ENCODE data around the gene CD6.

CD6 gene

GRCh38 chr11:61034111-61034510 is 62.6 kb downstream of the CD6 start:
- no peak overlapping the region for H3K9ac ChIP-seq (ENCODE audit: low read length in 5 of 5)
- no peak overlapping the region for H3K27ac ChIP-seq (ENCODE audit: low read depth, low read length)
- H3K36me3 ChIP-seq (ENCODE audit: control insufficient read depth in 5 of 5, insufficient read depth in 5 of 5, low read length in 5 of 5): no peaks in the 10 kb centered on the region
- no peak overlapping the region for H3K4me3 ChIP-seq (ENCODE audit: low read depth in 1 of 5, low read length in 5 of 5)
- H3K4me1 ChIP-seq (ENCODE audit: control insufficient read depth in 5 of 5, insufficient read depth in 5 of 5, low read length in 5 of 5): no peaks in the 10 kb centered on the region
- no peaks in the 10 kb centered on the region for H3K9me3 ChIP-seq (ENCODE audit: control insufficient read depth in 5 of 5, low read length in 5 of 5)
- peaks cover 0 to 5% (median 0%) of the 10 kb centered on the region in 5 donors for H3K27me3 ChIP-seq (ENCODE audit: control insufficient read depth in 5 of 5, insufficient read depth in 4 of 5, low read length in 5 of 5)

- H3K36me3 ChIP-seq (ENCODE audit: control insufficient read depth in 5 of 5, insufficient read depth in 5 of 5, low read length in 5 of 5): no peaks in the 10 kb centered on the region
- no peak overlapping the region for H3K4me3 ChIP-seq (ENCODE audit: low read depth in 1 of 5, low read length in 5 of 5)
- H3K9me3 ChIP-seq (ENCODE audit: control insufficient read depth in 5 of 5, low read length in 5 of 5): no peaks in the 10 kb centered on the region
- H3K4me1 ChIP-seq (ENCODE audit: control insufficient read depth in 5 of 5, insufficient read depth in 5 of 5, low read length in 5 of 5): peaks cover 0 to 4% (median 0%) of the 10 kb centered on the region in 5 donors
- no peak overlapping the region for H3K9ac ChIP-seq (ENCODE audit: low read length in 5 of 5)
- H3K27ac ChIP-seq (ENCODE audit: low read depth, low read length): no peak overlapping the region
- H3K27me3 ChIP-seq (ENCODE audit: control insufficient read depth in 5 of 5, insufficient read depth in 4 of 5, low read length in 5 of 5): peaks cover 0 to 5% (median 0%) of the 10 kb centered on the region in 5 donors
These were observed 63.4 kb downstream of the CD6 start for GRCh38 chr11:61034704-61035525.

GRCh38 chr11:61035526-61035835 is 64.0 kb downstream of the CD6 start:
- Histone ChIP-seq H3K9ac (ENCODE audit: low read length in 5 of 5) (no peak overlapping the region), H3K27ac (ENCODE audit: low read depth, low read length) (no peak overlapping the region), H3K27me3 (ENCODE audit: control insufficient read depth in 5 of 5, insufficient read depth in 4 of 5, low read length in 5 of 5) (peaks cover 0 to 5% (median 0%) of the 10 kb centered on the region in 5 donors), H3K36me3 (ENCODE audit: control insufficient read depth in 5 of 5, insufficient read depth in 5 of 5, low read length in 5 of 5) (no peaks in the 10 kb centered on the region), H3K4me1 (ENCODE audit: control insufficient read depth in 5 of 5, insufficient read depth in 5 of 5, low read length in 5 of 5) (peaks cover 0 to 7% (median 0%) of the 10 kb centered on the region in 5 donors), H3K4me3 (ENCODE audit: low read depth in 1 of 5, low read length in 5 of 5) (no peak overlapping the region), H3K9me3 (ENCODE audit: control insufficient read depth in 5 of 5, low read length in 5 of 5) (no peaks in the 10 kb centered on the region)

GRCh38 chr11:61037441-61038093 is 66.1 kb downstream of the CD6 start:
- Histone ChIP-seq H3K27ac (ENCODE audit: low read depth, low read length) (no peak overlapping the region), H3K9ac (ENCODE audit: low read length in 5 of 5) (no peak overlapping the region), H3K36me3 (ENCODE audit: control insufficient read depth in 5 of 5, insufficient read depth in 5 of 5, low read length in 5 of 5) (no peaks in the 10 kb centered on the region), H3K9me3 (ENCODE audit: control insufficient read depth in 5 of 5, low read length in 5 of 5) (no peaks in the 10 kb centered on the region), H3K4me1 (ENCODE audit: control insufficient read depth in 5 of 5, insufficient read depth in 5 of 5, low read length in 5 of 5) (peaks cover 0 to 19% (median 9%) of the 10 kb centered on the region in 5 donors), H3K27me3 (ENCODE audit: control insufficient read depth in 5 of 5, insufficient read depth in 4 of 5, low read length in 5 of 5) (peaks cover 0 to 7% (median 0%) of the 10 kb centered on the region in 5 donors), H3K4me3 (ENCODE audit: low read depth in 1 of 5, low read length in 5 of 5) (no peak overlapping the region)

- no peaks in the 10 kb centered on the region for H3K36me3 ChIP-seq (ENCODE audit: control insufficient read depth in 5 of 5, insufficient read depth in 5 of 5, low read length in 5 of 5)
- peaks cover 0 to 21% (median 9%) of the 10 kb centered on the region in 5 donors for H3K4me1 ChIP-seq (ENCODE audit: control insufficient read depth in 5 of 5, insufficient read depth in 5 of 5, low read length in 5 of 5)
- H3K4me3 ChIP-seq (ENCODE audit: low read depth in 1 of 5, low read length in 5 of 5): no peak overlapping the region
- H3K9me3 ChIP-seq (ENCODE audit: control insufficient read depth in 5 of 5, low read length in 5 of 5): no peaks in the 10 kb centered on the region
- no peak overlapping the region for H3K27ac ChIP-seq (ENCODE audit: low read depth, low read length)
- H3K9ac ChIP-seq (ENCODE audit: low read length in 5 of 5): no peak overlapping the region
- peaks cover 0 to 4% (median 0%) of the 10 kb centered on the region in 5 donors for H3K27me3 ChIP-seq (ENCODE audit: control insufficient read depth in 5 of 5, insufficient read depth in 4 of 5, low read length in 5 of 5)
These were observed 68.4 kb downstream of the CD6 start for GRCh38 chr11:61039916-61040315.

- H3K9ac ChIP-seq (ENCODE audit: low read length in 5 of 5): peak overlapping the region in 1 of 5 donors; percentile 38
- no peaks in the 10 kb centered on the region for H3K9me3 ChIP-seq (ENCODE audit: control insufficient read depth in 5 of 5, low read length in 5 of 5)
- peak overlapping the region; percentile 14 for H3K27ac ChIP-seq (ENCODE audit: low read depth, low read length)
- peaks cover 0 to 21% (median 9%) of the 10 kb centered on the region in 5 donors for H3K4me1 ChIP-seq (ENCODE audit: control insufficient read depth in 5 of 5, insufficient read depth in 5 of 5, low read length in 5 of 5)
- H3K27me3 ChIP-seq (ENCODE audit: control insufficient read depth in 5 of 5, insufficient read depth in 4 of 5, low read length in 5 of 5): peaks cover 0 to 3% (median 0%) of the 10 kb centered on the region in 5 donors
- no peak overlapping the region for H3K4me3 ChIP-seq (ENCODE audit: low read depth in 1 of 5, low read length in 5 of 5)
- no peaks in the 10 kb centered on the region for H3K36me3 ChIP-seq (ENCODE audit: control insufficient read depth in 5 of 5, insufficient read depth in 5 of 5, low read length in 5 of 5)
These were observed 70.5 kb downstream of the CD6 start for GRCh38 chr11:61041755-61042518.

- Histone ChIP-seq H3K27me3 (ENCODE audit: control insufficient read depth in 5 of 5, insufficient read depth in 4 of 5, low read length in 5 of 5) (peaks cover 0 to 2% (median 0%) of the 10 kb centered on the region in 5 donors), H3K36me3 (ENCODE audit: control insufficient read depth in 5 of 5, insufficient read depth in 5 of 5, low read length in 5 of 5) (no peaks in the 10 kb centered on the region), H3K4me3 (ENCODE audit: low read depth in 1 of 5, low read length in 5 of 5) (no peak overlapping the region), H3K9ac (ENCODE audit: low read length in 5 of 5) (no peak overlapping the region), H3K9me3 (ENCODE audit: control insufficient read depth in 5 of 5, low read length in 5 of 5) (no peaks in the 10 kb centered on the region), H3K27ac (ENCODE audit: low read depth, low read length) (no peak overlapping the region), H3K4me1 (ENCODE audit: control insufficient read depth in 5 of 5, insufficient read depth in 5 of 5, low read length in 5 of 5) (peaks cover 0 to 21% (median 9%) of the 10 kb centered on the region in 5 donors)
These were observed 71.1 kb downstream of the CD6 start for GRCh38 chr11:61042537-61042936.

- Histone ChIP-seq H3K27me3 (ENCODE audit: control insufficient read depth in 5 of 5, insufficient read depth in 4 of 5, low read length in 5 of 5) (peaks cover 0 to 2% (median 0%) of the 10 kb centered on the region in 5 donors), H3K9me3 (ENCODE audit: control insufficient read depth in 5 of 5, low read length in 5 of 5) (no peaks in the 10 kb centered on the region), H3K36me3 (ENCODE audit: control insufficient read depth in 5 of 5, insufficient read depth in 5 of 5, low read length in 5 of 5) (no peaks in the 10 kb centered on the region), H3K9ac (ENCODE audit: low read length in 5 of 5) (no peak overlapping the region), H3K4me1 (ENCODE audit: control insufficient read depth in 5 of 5, insufficient read depth in 5 of 5, low read length in 5 of 5) (peaks cover 0 to 21% (median 9%) of the 10 kb centered on the region in 5 donors), H3K27ac (ENCODE audit: low read depth, low read length) (no peak overlapping the region), H3K4me3 (ENCODE audit: low read depth in 1 of 5, low read length in 5 of 5) (no peak overlapping the region)
These were observed 71.6 kb downstream of the CD6 start for GRCh38 chr11:61042961-61043540.

GRCh38 chr11:61045271-61045670 is 73.8 kb downstream of the CD6 start:
- Histone ChIP-seq H3K27ac (ENCODE audit: low read depth, low read length) (no peak overlapping the region), H3K4me3 (ENCODE audit: low read depth in 1 of 5, low read length in 5 of 5) (no peak overlapping the region), H3K4me1 (ENCODE audit: control insufficient read depth in 5 of 5, insufficient read depth in 5 of 5, low read length in 5 of 5) (peaks cover 0 to 32% (median 20%) of the 10 kb centered on the region in 5 donors), H3K27me3 (ENCODE audit: control insufficient read depth in 5 of 5, insufficient read depth in 4 of 5, low read length in 5 of 5) (peaks cover 0 to 2% (median 0%) of the 10 kb centered on the region in 5 donors), H3K9me3 (ENCODE audit: control insufficient read depth in 5 of 5, low read length in 5 of 5) (no peaks in the 10 kb centered on the region), H3K9ac (ENCODE audit: low read length in 5 of 5) (no peak overlapping the region), H3K36me3 (ENCODE audit: control insufficient read depth in 5 of 5, insufficient read depth in 5 of 5, low read length in 5 of 5) (no peaks in the 10 kb centered on the region)

Data from subcutaneous abdominal adipose tissue (tissue), 5 donors.